Endothelial cell of umbilical vein (primary cell): ENCODE results near the gene TRAP1. TPM values are rescaled to one million over a fixed set of nuclear protein-coding genes. Genes with fewer than 3 reads are reported as not detected.

Source experiments
- Bru-seq: library from RNA; stranded (reverse); fragments of 400-500 nt; gene quantifications from one replicate; lab custom pipeline; 2021; lab: Mats Ljungman, UMichigan
- BruChase-seq, 2 experiments: library from RNA; stranded (reverse); fragments of 400-500 nt; gene quantifications; one replicate each; lab custom pipeline; 2021; lab: Mats Ljungman, UMichigan
- BruUV-seq: library from RNA; stranded (reverse); fragments of 400-500 nt; replicated peaks from 2 replicates; lab custom pipeline; 2021; lab: Mats Ljungman, UMichigan
- CTCF ChIA-PET: fragments of 300-600, 350-600 bp; sonication (Branson Sonifier 250); formaldehyde crosslinking; loops from one replicate; lab custom pipeline; 2021; ENCODE audit warnings: antibody characterized with exemption, inconsistent platforms; lab: Charles Lee
- POLR2A ChIA-PET: fragments of 300-600, 350-600 bp; sonication (Branson Sonifier 250); formaldehyde crosslinking; loops from one replicate; lab custom pipeline; 2021; ENCODE audit warnings: antibody characterized with exemption, inconsistent platforms; lab: Charles Lee
- DNase-seq: peaks from one replicate; pipeline ENCODE4 v3.0.0-alpha.2; 2011; ENCODE audit warnings: low read depth, low spot score
- FAIRE-seq: peaks from 2 replicates; lab custom pipeline; 2011; peaks lifted over from hg19 to GRCh38; lab: Jason Lieb, UNC
- H2AFZ ChIP-seq: 2 replicates; pipeline ENCODE4 v1.6.0; 2012; ENCODE audit warnings: low read depth, low read length, control low read depth, inconsistent platforms
- H3K27ac ChIP-seq: 2 replicates; pipeline ENCODE4 v1.5.1; 2011; ENCODE audit warnings: low read depth, mild to moderate bottlenecking, control low read depth, low read length, moderate library complexity; ENCODE audit not compliant: insufficient read depth
- H3K27me3 ChIP-seq, 2 experiments: 2 replicates each; pipeline versions ENCODE4 v1.6.0 to v1.6.1; 2011; ENCODE audit warnings: low read length in 2 of 2, mixed read lengths in 1 of 2; ENCODE audit not compliant: control insufficient read depth in 2 of 2, insufficient read depth in 2 of 2
- H3K36me3 ChIP-seq, 2 experiments: 2 replicates in 1 of 2; 3 replicates in 1 of 2; pipeline ENCODE4 v1.5.1; 2011; ENCODE audit warnings: low read length in 2 of 2, mild to moderate bottlenecking in 1 of 2, moderate library complexity in 1 of 2; ENCODE audit not compliant: control insufficient read depth in 2 of 2, insufficient read depth in 2 of 2; ENCODE audit errors: extremely low read depth in 1 of 2
- H3K4me1 ChIP-seq: 3 replicates; pipeline ENCODE4 v1.5.1; 2011; ENCODE audit warnings: mild to moderate bottlenecking, low read length; ENCODE audit not compliant: control insufficient read depth, insufficient read depth; ENCODE audit errors: extremely low read depth
- H3K4me2 ChIP-seq: 2 replicates; pipeline ENCODE4 v1.6.1; 2011; ENCODE audit warnings: low read length, control low read depth, mixed read lengths; ENCODE audit not compliant: insufficient read depth
- H3K4me3 ChIP-seq, 3 experiments: fragments of 200-600 bp in 1 of 3; sonication (generic), shearing (Covaris generic) in 1 of 3; replicated peaks in 1 of 3; 2 replicates each; pipeline ENCODE4 v1.5.1; 2011 to 2016; ENCODE audit warnings: control low read depth in 3 of 3, low read length in 3 of 3, mild to moderate bottlenecking in 2 of 3, inconsistent platforms in 1 of 3, low read depth in 1 of 3, moderate library complexity in 1 of 3; ENCODE audit not compliant: insufficient read depth in 1 of 3
- H3K79me2 ChIP-seq: 2 replicates; pipeline ENCODE4 v1.6.0; 2012; ENCODE audit warnings: low read length, inconsistent platforms; ENCODE audit not compliant: control insufficient read depth, insufficient read depth
- H3K9ac ChIP-seq: replicated peaks from 2 replicates; pipeline ENCODE3; 2011; ENCODE audit warnings: low read length, control low read depth; ENCODE audit not compliant: insufficient read depth; ENCODE audit errors: extremely low read depth
- H3K9me1 ChIP-seq: replicated peaks from 3 replicates; pipeline ENCODE4 v1.6.0; 2011; ENCODE audit warnings: mild to moderate bottlenecking, low read length; ENCODE audit not compliant: control insufficient read depth, insufficient read depth; ENCODE audit errors: extremely low read depth
- H3K9me3 ChIP-seq: replicated peaks from 2 replicates; pipeline ENCODE4 v1.5.1; 2012; ENCODE audit warnings: low read length, inconsistent platforms; ENCODE audit not compliant: control insufficient read depth, insufficient read depth
- H4K20me1 ChIP-seq: replicated peaks from 2 replicates; pipeline ENCODE3; 2011; ENCODE audit warnings: mild to moderate bottlenecking, low read length; ENCODE audit not compliant: control insufficient read depth, insufficient read depth; ENCODE audit errors: extremely low read depth
- EZH2 ChIP-seq: IDR thresholded peaks from 2 replicates; pipeline ENCODE4 v1.6.1; 2012; ENCODE audit warnings: borderline replicate concordance, low read depth, mild to moderate bottlenecking, moderate library complexity, low read length, inconsistent platforms; ENCODE audit not compliant: severe bottlenecking
- FOS ChIP-seq: IDR thresholded peaks from 2 replicates; pipeline ENCODE4 v1.6.1; 2011; ENCODE audit warnings: mild to moderate bottlenecking, low read length, moderate library complexity, borderline replicate concordance; ENCODE audit not compliant: insufficient read depth
- GATA2 ChIP-seq: IDR thresholded peaks from 2 replicates; pipeline ENCODE4 v1.7.0; 2011; ENCODE audit warnings: low read depth, mild to moderate bottlenecking, moderate library complexity, mixed read lengths, low read length; ENCODE audit not compliant: insufficient read length, insufficient read depth
- JUN ChIP-seq: IDR thresholded peaks from 2 replicates; pipeline ENCODE4 v1.6.1; 2011; ENCODE audit warnings: borderline replicate concordance, low read depth; ENCODE audit not compliant: insufficient read length, insufficient read depth
- MYC ChIP-seq: IDR thresholded peaks from one replicate; pipeline ENCODE4 v1.6.1; 2011; ENCODE audit warnings: mild to moderate bottlenecking, low read depth, low read length
- POLR2A ChIP-seq: IDR thresholded peaks from 2 replicates; pipeline ENCODE4 v1.6.1; 2012; ENCODE audit warnings: low read depth, mild to moderate bottlenecking, control low read depth, low read length
- POLR2AphosphoS5 ChIP-seq: IDR thresholded peaks from 2 replicates; pipeline ENCODE4 v1.6.1; 2012; ENCODE audit warnings: low read depth, mild to moderate bottlenecking, control low read depth, low read length, moderate library complexity; ENCODE audit not compliant: insufficient read depth
- dilution Hi-C: fragments of 300-500 bp; cut with MboI; formaldehyde crosslinking; loops from one replicate; pipeline ENCODE4 v1.15.0; 2019; ENCODE audit warnings: low sequenced_read_pairs; ENCODE audit not compliant: extremely low pct_ligation_motif_present
- intact Hi-C: fragments of 100-400 bp; cut with micrococcal nuclease; formaldehyde crosslinking; loops from one replicate; pipeline ENCODE4 v1.10.0; 2022
- long read RNA-seq: library from polyadenylated mRNA; stranded (forward); transcript quantifications from one replicate; pipeline ENCODE4 v2.0.0, GENCODE V29; 2021
- polyA minus RNA-seq, 3 experiments: library from RNA; depleted of rRNA, polyadenylated mRNA; stranded (reverse); fragments of >200 nt; gene quantifications; 1 replicate in 1 of 3; 2 replicates in 2 of 3; pipeline ENCODE4 v1.2.3, GENCODE V29; 2011
- polyA plus RNA-seq, 4 experiments: library from polyadenylated mRNA; depleted of rRNA in 3 of 4; stranded (reverse) in 3 of 4; unstranded in 1 of 4; fragments of >200 nt; gene quantifications; 2 replicates each; pipeline versions ENCODE4 v1.2.1 to v1.2.3, GENCODE V29; 2011 to 2012; ENCODE audit warnings: missing spikeins in 1 of 4
- total RNA-seq: library from RNA; stranded (reverse); gene quantifications from 2 replicates; pipeline ENCODE4 v1.2.3, GENCODE V29; 2021
- TF ChIP-seq, protein P1 (sequence below), 2 donors: IDR thresholded peaks; 1 replicate in 1 of 2; 2 replicates in 1 of 2; pipeline ENCODE4 v1.5.1; 2011; ENCODE audit warnings: low read length in 2 of 2, mild to moderate bottlenecking in 2 of 2, moderate library complexity in 2 of 2, control low read depth in 1 of 2, inconsistent platforms in 1 of 2, low read depth in 1 of 2; ENCODE audit not compliant: insufficient read depth in 1 of 2; ENCODE audit errors: extremely low read depth in 1 of 2
- TF ChIP-seq, protein P2 (sequence below): IDR thresholded peaks from 2 replicates; pipeline ENCODE4 v1.6.1; 2011; ENCODE audit not compliant: insufficient read depth, insufficient read length

The TRAP1 gene
- 102 and 109 TPM in 2 replicates for total RNA-seq
- polyA plus RNA-seq = 95.6 and 117 TPM in 2 replicates
- 83.7 and 93.3 TPM in 2 replicates for polyA plus RNA-seq (2011; cell fraction: cytosol; rRNA removed)
- 220 and 227 TPM in 2 replicates for polyA plus RNA-seq (2011; cell fraction: nucleus; rRNA removed)
- 127 and 149 TPM in 2 replicates for polyA plus RNA-seq (2012)
- 167 and 174 TPM in 2 replicates for polyA minus RNA-seq
- polyA minus RNA-seq (2011; cell fraction: cytosol; rRNA and poly(A)+ RNA removed) = 173 TPM
- polyA minus RNA-seq (2011; cell fraction: nucleus; rRNA and poly(A)+ RNA removed) = 61.2 and 73.1 TPM in 2 replicates
- Bru-seq, nascent RNA = percentile 61 among the genes with signal in this experiment
- BruChase-seq, experiment 1, labeled RNA remaining after a 6-hour chase = percentile 69 among the genes with signal in this experiment
- percentile 71 among the genes with signal in this experiment for BruChase-seq, experiment 2, labeled RNA remaining after a 2-hour chase
- long read RNA-seq, transcript TRAP1-201 (18 exons, 2,296 nt) = major isoform, 303 of 345 reads
- long read RNA-seq, partial matches to known transcripts = 20 of 345 reads
- long read RNA-seq, other reads (novel, unspliced or antisense) = 19 of 345 reads

DNA sequence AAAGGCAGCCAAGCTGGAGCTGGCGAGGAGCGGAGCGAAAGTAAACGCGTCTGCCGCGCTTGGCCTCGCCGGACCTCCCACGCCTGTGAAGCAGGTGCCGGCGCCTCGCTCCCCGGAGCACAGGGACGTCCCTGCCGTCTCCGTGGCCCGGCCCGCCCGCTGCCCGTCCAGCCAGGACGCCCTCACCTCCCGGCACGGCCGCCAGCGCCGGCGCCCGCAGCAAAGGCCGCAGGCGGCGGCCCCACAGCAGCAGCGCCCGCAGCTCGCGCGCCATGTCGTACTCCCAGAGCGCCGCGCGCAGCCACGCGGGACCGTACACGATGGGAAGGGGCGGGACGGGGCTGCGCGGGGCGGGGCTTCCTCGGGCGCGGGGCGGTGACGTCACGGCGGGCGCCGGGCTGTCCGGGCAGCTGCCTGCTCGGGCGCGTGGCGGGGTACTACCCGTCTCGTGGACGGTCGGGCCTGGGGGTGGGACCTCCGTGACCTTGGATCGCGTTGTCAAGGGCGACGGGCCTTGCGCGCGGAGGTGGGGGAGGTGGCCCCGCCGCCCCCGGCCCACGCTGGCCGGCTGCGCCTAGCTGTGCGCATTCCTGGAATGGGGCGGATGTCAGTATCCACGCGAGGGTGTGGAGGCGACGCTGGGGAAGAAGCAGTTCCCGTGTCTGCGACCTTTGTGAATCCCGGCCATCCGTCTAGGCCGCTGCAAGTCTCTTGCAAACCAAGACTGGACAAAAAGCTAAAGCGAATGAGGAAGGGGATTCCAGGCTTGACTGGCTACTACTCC is at the start of gene TRAP1:
TSS of gene TRAP1 (minus strand) at position 290 of the 784 bp plus-strand sequence. CDS start at position 274, 16 bp downstream.
- Histone ChIP-seq H3K4me1 (peaks cover 14% of the 10 kb centered on the region), H3K9me3 (no peaks in the 10 kb centered on the region), H3K36me3 (peaks cover 0 to 6% of the 10 kb centered on the region in 2 experiments), H3K79me2 (peaks cover 41% of the 10 kb centered on the region), H4K20me1 (no peaks in the 10 kb centered on the region), H2AFZ (peak within 1 kb of the TSS; percentile 83), H3K9ac (peak within 1 kb of the TSS; percentile 72), H3K4me2 (peak within 1 kb of the TSS; percentile 90), H3K27ac (peak within 1 kb of the TSS; percentile 71), H3K4me3 (peak within 1 kb of the TSS; percentile 51 to 96 (median 79)), H3K27me3 (no peaks in the 10 kb centered on the region), H3K9me1 (no peaks in the 10 kb centered on the region)
- BruUV-seq = TSS peak; percentile 98
- CTCF ChIA-PET = interaction anchor here (0.5 to 2.1 kb wide), 3 partner anchors 27 to 236 kb away, joined by 3 to 11 read pairs (median 3); no protein-coding TSS in a partner anchor
- POLR2A ChIA-PET = no interaction called here
- DNase-seq = peak; percentile 83
- peak; percentile 81 for FAIRE-seq
- intact Hi-C loops = loop anchor here (1.0 kb wide), 2 partner anchors 27 to 40 kb away; no protein-coding TSS in a partner anchor
- peak; percentile 63 for TF ChIP-seq MYC
- TF ChIP-seq GATA2 = no peak
- TF ChIP-seq POLR2AphosphoS5 = peak; percentile 97
- TF ChIP-seq, protein P1, sequence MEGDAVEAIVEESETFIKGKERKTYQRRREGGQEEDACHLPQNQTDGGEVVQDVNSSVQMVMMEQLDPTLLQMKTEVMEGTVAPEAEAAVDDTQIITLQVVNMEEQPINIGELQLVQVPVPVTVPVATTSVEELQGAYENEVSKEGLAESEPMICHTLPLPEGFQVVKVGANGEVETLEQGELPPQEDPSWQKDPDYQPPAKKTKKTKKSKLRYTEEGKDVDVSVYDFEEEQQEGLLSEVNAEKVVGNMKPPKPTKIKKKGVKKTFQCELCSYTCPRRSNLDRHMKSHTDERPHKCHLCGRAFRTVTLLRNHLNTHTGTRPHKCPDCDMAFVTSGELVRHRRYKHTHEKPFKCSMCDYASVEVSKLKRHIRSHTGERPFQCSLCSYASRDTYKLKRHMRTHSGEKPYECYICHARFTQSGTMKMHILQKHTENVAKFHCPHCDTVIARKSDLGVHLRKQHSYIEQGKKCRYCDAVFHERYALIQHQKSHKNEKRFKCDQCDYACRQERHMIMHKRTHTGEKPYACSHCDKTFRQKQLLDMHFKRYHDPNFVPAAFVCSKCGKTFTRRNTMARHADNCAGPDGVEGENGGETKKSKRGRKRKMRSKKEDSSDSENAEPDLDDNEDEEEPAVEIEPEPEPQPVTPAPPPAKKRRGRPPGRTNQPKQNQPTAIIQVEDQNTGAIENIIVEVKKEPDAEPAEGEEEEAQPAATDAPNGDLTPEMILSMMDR (IDR thresholded peaks at IDR 0.05; ENCODE audit: extremely low read depth in 1 of 2, insufficient read depth in 1 of 2, low read depth in 1 of 2, low read length in 2 of 2) = no peak
- TF ChIP-seq FOS = no peak
- peak; percentile 86 for TF ChIP-seq POLR2A
- TF ChIP-seq, protein P2, sequence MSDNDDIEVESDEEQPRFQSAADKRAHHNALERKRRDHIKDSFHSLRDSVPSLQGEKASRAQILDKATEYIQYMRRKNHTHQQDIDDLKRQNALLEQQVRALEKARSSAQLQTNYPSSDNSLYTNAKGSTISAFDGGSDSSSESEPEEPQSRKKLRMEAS = peak; percentile 41
- no peak for TF ChIP-seq JUN
- TF ChIP-seq EZH2 = no peak
- dilution Hi-C loops = no loop called here
